Adrenal gland (tissue), 12 donors: ENCODE results near the gene PRTFDC1. TPM values are rescaled to one million over a fixed set of nuclear protein-coding genes. Genes with fewer than 3 reads are reported as not detected.
A peak's percentile ranks its signal among the peaks of the same experiment; 100 is the strongest.

ENCODE experiments used
- DNase-seq, 7 donors: peaks; one replicate each; pipeline ENCODE4 v3.0.0-alpha.2; 2019 to 2020
- H3K27ac ChIP-seq, 5 donors: fragments of 200-600 bp; sonication (generic) in 4 of 5; 1 replicate in 3 of 5; 2 replicates in 2 of 5; pipeline versions ENCODE4 v1.5.1 to v1.8.0; 2016 to 2020; ENCODE audit warnings: mild to moderate bottlenecking in 1 of 5
- H3K27me3 ChIP-seq: fragments of 200-600 bp; 2 replicates; pipeline ENCODE4 v1.8.0; 2021
- H3K36me3 ChIP-seq, 2 donors: fragments of 200-600 bp; replicated peaks in 1 of 2; 1 replicate in 1 of 2; 2 replicates in 1 of 2; pipeline versions ENCODE4 v1.5.1 to v1.8.0; 2018 to 2022
- H3K4me1 ChIP-seq, 2 donors: fragments of 200-600 bp; replicated peaks in 1 of 2; 1 replicate in 1 of 2; 2 replicates in 1 of 2; pipeline versions ENCODE4 v1.5.1 to v1.8.0; 2018 to 2021
- H3K4me3 ChIP-seq, 4 donors: fragments of 200-600 bp; sonication (generic) in 3 of 4; one replicate each; pipeline ENCODE4 v1.5.1; 2016 to 2018
- H3K9me3 ChIP-seq, 3 donors: fragments of 200-600 bp; sonication (generic) in 1 of 3; replicated peaks in 1 of 3; 1 replicate in 2 of 3; 2 replicates in 1 of 3; pipeline versions ENCODE4 v1.5.1 to v1.8.0; 2016 to 2021
- CTCF ChIP-seq, 6 experiments: fragments of 450-650 bp in 4 of 6; fragments of 200-600 bp in 2 of 6; sonication (generic) in 1 of 6; IDR thresholded peaks; 1 replicate in 5 of 6; 2 replicates in 1 of 6; pipeline versions ENCODE4 v1.5.1 to v1.8.0; 2016 to 2021; ENCODE audit warnings: antibody characterized with exemption in 6 of 6, mild to moderate bottlenecking in 2 of 6, moderate library complexity in 1 of 6
- POLR2A ChIP-seq, 2 donors: fragments of 450-650 bp; IDR thresholded peaks; one replicate each; pipeline ENCODE4 v1.6.1; 2017; ENCODE audit warnings: antibody characterized with exemption in 2 of 2, mild to moderate bottlenecking in 2 of 2, moderate library complexity in 1 of 2
- WGBS, 4 donors: extraction: QIAGEN DNeasy Blood & Tissue Kit in 2 of 4; methylation state at CpG; one replicate each; pipeline versions ENCODE4 v1.1.5 to v1.1.7; 2013 to 2017; 5-methylcytosine and 5-hydroxymethylcytosine counted together
- intact Hi-C, 2 donors: fragments of 100-400 bp; cut with DNase I; formaldehyde crosslinking; loops; one replicate each; pipeline versions ENCODE4 v1.14.1 to v1.15.0; 2022 to 2023
- polyA plus RNA-seq, 3 donors: library from polyadenylated mRNA; stranded (reverse); fragments of 200-250 nt in 2 of 3; fragments of 350-450 nt in 1 of 3; fragmentation: Illumina TruSeq in 1 of 3; extraction: RNeasy Lipid Tissue Mini Kit (QIAGEN cat#74804) in 1 of 3; gene quantifications; one replicate each; pipeline ENCODE4 v1.2.3, GENCODE V29; 2013 to 2014
- total RNA-seq, 9 donors: library from RNA; depleted of rRNA in 4 of 9; stranded (reverse); fragments of >200 nt in 4 of 9; fragments of 120-200 nt in 1 of 9; fragmentation: NEBNext Ultra II Directional in 1 of 9; extraction: Animal tissue kit (Norgen Biotek cat#: 25700) in 1 of 9; gene quantifications; one replicate each; pipeline versions ENCODE4 v1.1.0 to v1.2.4, GENCODE V29; 2013 to 2023
- donor health status: healthy with polysubstance abuse.
- donor health status: Bipolar disorder and iron deficiency.
- donor health status: DM: yes; HTN: yes; CAD: no.
- donor health status: DM: no; HTN: no; CAD: no.
- donor health status: DM: no; HTN: no; CAD: no.
- donor health status: DM: yes; HTN: yes; CAD: no.

PRTFDC1 gene
- total and polyA plus RNA-seq, 12 donors: 13.5 to 56.5 (median 26.6) TPM

- no peaks in the 10 kb centered on the region for H3K27me3 ChIP-seq
- 88 to 96% (median 95%) methylated on average over 2 of the region's 2 CpGs for WGBS, 4 donors
- H3K9me3 ChIP-seq: no peaks in the 10 kb centered on the region
- DNase-seq: no peak
- no peaks in the 10 kb centered on the region for H3K36me3 ChIP-seq
- no peak for TF ChIP-seq POLR2A (IDR thresholded peaks at IDR 0.05)
- TF ChIP-seq CTCF (IDR thresholded peaks at IDR 0.05): no peak
- no peak overlapping the region for H3K4me3 ChIP-seq
- intact Hi-C loops: no loop called here
- H3K27ac ChIP-seq: no peak overlapping the region
- H3K4me1 ChIP-seq: peaks cover 17 to 39% of the 10 kb centered on the region in 2 donors
These were observed 53.9 kb downstream of the PRTFDC1 start for GRCh38 chr10:24898501-24898900.

GRCh38 chr10:24897326-24897926 lies 55.0 kb downstream of the PRTFDC1 start:
- intact Hi-C loops: no loop called here
- Histone ChIP-seq H3K27me3 (no peaks in the 10 kb centered on the region), H3K4me1 (peaks cover 13 to 35% of the 10 kb centered on the region in 2 donors), H3K27ac (peak overlapping the region in 1 of 5 donors; percentile 18), H3K9me3 (no peaks in the 10 kb centered on the region), H3K4me3 (no peak overlapping the region), H3K36me3 (no peaks in the 10 kb centered on the region)
- DNase-seq: peak in 3 of 7 donors; percentile 26 to 49 (median 49)
- no peak for TF ChIP-seq POLR2A (IDR thresholded peaks at IDR 0.05)
- WGBS, 4 donors: 30 to 46% (median 43%) methylated on average over 4 of the region's 4 CpGs

- no peak for DNase-seq
These were observed 57.7 kb downstream of the PRTFDC1 start for GRCh38 chr10:24894728-24895127.

GRCh38 chr10:24894309-24894708 lies 58.1 kb downstream of the PRTFDC1 start:
- no peaks in the 10 kb centered on the region for H3K27me3 ChIP-seq
- intact Hi-C loops: no loop called here
- TF ChIP-seq POLR2A (IDR thresholded peaks at IDR 0.05) (no peak), CTCF (IDR thresholded peaks at IDR 0.05) (no peak)
- peak in 5 of 7 donors; percentile 51 to 65 (median 55) for DNase-seq
- no peak overlapping the region for H3K4me3 ChIP-seq
- peaks cover 0 to 16% of the 10 kb centered on the region in 2 donors for H3K4me1 ChIP-seq
- H3K36me3 ChIP-seq: no peaks in the 10 kb centered on the region
- H3K9me3 ChIP-seq: no peaks in the 10 kb centered on the region
- 59 to 76% (median 71%) methylated on average over 4 to 5 of the region's 5 CpGs for whole genome bisulfite sequencing, 4 donors
- no peak overlapping the region for H3K27ac ChIP-seq

More at GRCh38 chr10:24894728-24895127, 57.7 kb downstream of the PRTFDC1 start:
- intact Hi-C loops: no loop called here
- Histone ChIP-seq H3K9me3 (no peaks in the 10 kb centered on the region), H3K4me3 (no peak overlapping the region), H3K36me3 (no peaks in the 10 kb centered on the region), H3K4me1 (peaks cover 0 to 16% of the 10 kb centered on the region in 2 donors), H3K27me3 (no peaks in the 10 kb centered on the region), H3K27ac (no peak overlapping the region)
- WGBS, 4 donors: 86 to 94% (median 92%) methylated on average over 8 of the region's 8 CpGs
- TF ChIP-seq POLR2A (IDR thresholded peaks at IDR 0.05): no peak
- no peak for TF ChIP-seq CTCF (IDR thresholded peaks at IDR 0.05)

GRCh38 chr10:24893127-24893526 lies 59.3 kb downstream of the PRTFDC1 start:
- no peak overlapping the region for H3K27ac ChIP-seq
- no peak overlapping the region for H3K4me3 ChIP-seq
- intact Hi-C loops: no loop called here
- no peaks in the 10 kb centered on the region for H3K36me3 ChIP-seq
- 74 to 92% (median 88%) methylated on average over 2 of the region's 2 CpGs for WGBS, 4 donors
- peaks cover 0 to 16% of the 10 kb centered on the region in 2 donors for H3K4me1 ChIP-seq
- TF ChIP-seq CTCF (IDR thresholded peaks at IDR 0.05) (no peak), POLR2A (IDR thresholded peaks at IDR 0.05) (no peak)
- peak in 1 of 7 donors; percentile 29 for DNase-seq
- no peaks in the 10 kb centered on the region for H3K27me3 ChIP-seq
- H3K9me3 ChIP-seq: no peaks in the 10 kb centered on the region
